Subcutaneous adipose tissue (tissue), 4 donors: ENCODE data around the gene COQ8B. TPM values are rescaled to one million over a fixed set of nuclear protein-coding genes. Genes with fewer than 3 reads are reported as not detected.

Experiments used
- total RNA-seq, 4 donors: library from RNA; depleted of rRNA; stranded (reverse); fragments of >200 nt; gene quantifications; one replicate each; pipeline ENCODE4 v1.1.0, GENCODE V29; 2016
- TF ChIP-seq, protein P1 (sequence below): fragments of 450-650 bp; IDR thresholded peaks from one replicate; pipeline ENCODE4 v1.5.1; 2016; ENCODE audit warnings: low read depth, mild to moderate bottlenecking, control low read depth, antibody characterized with exemption, moderate library complexity

The COQ8B gene
- total RNA-seq, 4 donors from 2014 or later, result 16.5 to 32.2 (median 28.6) TPM

DNA sequence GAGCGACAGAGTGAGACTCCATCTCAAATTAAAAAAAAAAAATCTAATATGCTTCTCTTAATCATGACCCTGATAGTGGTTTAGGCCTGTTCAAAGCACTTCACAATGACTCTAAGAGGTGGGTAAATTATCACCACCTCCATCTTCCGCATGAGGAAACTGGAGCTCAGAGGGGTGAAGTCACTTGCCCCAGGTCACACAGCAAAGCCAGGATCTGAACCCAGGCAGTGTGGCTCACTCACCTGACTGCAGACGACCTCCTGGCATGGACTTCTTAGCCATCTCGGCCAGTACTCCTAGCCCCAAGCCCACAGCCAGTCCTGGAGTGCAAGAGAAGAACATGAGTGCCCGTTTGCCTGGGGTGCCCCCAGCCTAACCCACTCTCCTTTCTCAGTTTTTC is 6.9 kb downstream of the COQ8B start:
- TF ChIP-seq, protein P1, sequence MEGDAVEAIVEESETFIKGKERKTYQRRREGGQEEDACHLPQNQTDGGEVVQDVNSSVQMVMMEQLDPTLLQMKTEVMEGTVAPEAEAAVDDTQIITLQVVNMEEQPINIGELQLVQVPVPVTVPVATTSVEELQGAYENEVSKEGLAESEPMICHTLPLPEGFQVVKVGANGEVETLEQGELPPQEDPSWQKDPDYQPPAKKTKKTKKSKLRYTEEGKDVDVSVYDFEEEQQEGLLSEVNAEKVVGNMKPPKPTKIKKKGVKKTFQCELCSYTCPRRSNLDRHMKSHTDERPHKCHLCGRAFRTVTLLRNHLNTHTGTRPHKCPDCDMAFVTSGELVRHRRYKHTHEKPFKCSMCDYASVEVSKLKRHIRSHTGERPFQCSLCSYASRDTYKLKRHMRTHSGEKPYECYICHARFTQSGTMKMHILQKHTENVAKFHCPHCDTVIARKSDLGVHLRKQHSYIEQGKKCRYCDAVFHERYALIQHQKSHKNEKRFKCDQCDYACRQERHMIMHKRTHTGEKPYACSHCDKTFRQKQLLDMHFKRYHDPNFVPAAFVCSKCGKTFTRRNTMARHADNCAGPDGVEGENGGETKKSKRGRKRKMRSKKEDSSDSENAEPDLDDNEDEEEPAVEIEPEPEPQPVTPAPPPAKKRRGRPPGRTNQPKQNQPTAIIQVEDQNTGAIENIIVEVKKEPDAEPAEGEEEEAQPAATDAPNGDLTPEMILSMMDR, result no peak

DNA sequence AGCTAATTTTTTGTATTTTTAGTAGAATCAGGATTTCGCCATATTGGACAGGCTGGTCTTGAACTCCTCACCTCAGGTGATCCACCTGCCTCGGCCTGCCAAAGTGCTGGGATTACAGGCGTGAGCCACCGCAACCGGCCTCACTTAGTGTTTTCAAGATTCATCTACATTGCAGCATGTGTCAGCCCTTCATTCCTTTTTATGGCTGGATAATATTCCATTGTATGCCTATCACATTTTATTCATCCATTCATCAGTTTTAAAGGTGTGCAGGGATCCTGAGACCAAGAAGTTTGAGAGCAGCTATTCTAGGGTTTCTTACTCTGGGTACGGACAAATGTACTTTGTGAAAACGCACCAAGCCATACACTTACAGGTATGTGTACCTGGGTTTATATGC is 9.1 kb downstream of the COQ8B start:
- TF ChIP-seq, protein P1, result no peak

GRCh38 chr19:40705950-40706619 is 10.6 kb downstream of the COQ8B start:
- TF ChIP-seq, protein P1, result no peak

DNA sequence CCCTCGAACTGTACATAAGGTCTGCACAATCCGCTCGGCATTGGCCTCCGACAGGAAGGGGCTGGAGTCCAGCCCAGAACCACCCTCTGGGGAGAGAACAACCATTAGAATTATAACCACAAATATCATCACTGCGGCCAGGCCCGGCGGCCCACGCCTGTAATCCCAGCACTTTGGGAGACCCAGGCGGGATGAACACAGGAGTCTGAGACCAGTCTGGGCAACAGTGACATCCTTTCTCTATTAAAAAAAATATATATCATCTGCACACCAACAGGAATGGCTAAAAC is 11.4 kb downstream of the COQ8B start:
- TF ChIP-seq, protein P1, result no peak

DNA sequence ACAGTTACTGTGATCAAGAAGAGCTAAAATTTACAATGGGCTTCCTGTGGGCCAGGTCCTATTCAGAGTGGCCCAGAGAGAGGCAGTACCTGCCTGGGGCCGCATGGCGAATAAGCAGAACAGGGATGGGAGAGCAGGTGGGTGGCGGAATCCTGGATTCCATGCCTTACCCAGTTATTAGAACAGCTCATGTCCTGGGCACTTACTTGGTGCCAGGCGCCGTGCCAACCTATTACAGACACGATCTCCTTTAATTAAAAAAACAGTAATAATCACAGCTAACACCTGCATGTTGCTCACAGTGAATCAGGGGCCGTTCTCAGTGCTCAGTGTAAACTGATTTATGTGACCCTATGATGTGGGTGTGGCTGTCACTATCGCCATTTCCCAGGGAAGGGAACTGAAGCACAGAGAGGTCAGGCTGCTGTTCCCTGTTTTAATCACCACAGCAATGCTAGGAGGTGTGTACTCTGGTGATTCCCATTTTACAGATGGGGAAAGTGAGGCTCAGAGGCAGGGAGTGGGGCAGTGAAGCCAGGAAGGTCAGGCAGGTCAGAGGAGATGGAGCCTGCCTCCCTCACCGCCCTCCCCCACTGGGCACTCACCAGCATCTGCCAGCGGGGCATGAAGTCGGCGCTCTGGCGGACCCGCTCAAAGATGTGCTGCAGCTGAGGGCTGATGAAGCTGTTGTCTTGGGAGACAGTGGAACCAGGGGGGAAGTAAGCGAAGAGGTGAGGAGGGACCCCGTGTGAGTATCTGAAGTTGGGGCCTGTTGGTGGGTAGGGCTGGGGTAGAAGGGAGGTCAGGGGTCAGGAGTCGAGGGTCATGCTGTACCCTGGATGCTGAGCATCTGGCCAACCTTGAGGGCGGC is 12.0 kb downstream of the COQ8B start:
- TF ChIP-seq, protein P1, result no peak

GRCh38 chr19:40703029-40703755 is 13.5 kb downstream of the COQ8B start:
- TF ChIP-seq, protein P1, result no peak

DNA sequence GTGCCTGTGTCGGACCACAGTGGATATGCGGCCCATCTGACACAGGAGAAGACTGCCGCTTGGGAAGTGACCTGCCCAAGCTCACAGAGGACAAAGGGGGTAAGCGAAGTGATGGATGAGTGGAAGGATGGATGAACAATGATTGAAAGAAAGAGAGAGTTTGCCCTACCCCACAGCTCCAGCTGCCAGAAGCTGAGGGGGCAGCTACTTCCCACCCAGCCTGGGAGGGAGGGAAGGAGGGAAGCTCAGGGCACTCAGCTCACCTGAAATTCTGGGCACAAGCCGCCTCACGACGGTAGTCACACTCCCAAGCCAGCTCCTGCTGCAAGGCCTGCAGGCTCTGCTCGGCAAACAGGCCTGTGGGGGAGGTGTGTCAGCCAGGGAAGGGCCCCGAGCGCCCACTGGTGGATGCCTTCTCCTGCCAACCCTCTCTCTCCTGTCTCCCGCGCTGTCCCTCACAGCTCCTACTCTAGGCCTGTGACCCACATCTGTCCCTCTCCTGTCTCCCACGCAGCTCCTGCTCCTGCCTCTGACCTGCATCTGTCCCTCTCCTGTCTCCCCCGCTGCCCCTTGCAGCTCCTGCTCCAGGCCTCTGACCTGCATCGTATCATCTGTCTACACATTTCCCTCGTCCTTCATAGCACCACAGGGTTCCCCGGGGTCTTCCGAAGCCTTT is 14.2 kb downstream of the COQ8B start:
- TF ChIP-seq, protein P1, result no peak
